GM12865 (cell line): ENCODE data around the gene S100A1.
"Not testable (repeated sequence)": the region's sequence is repeated elsewhere in the genome, so short reads cannot be mapped to it uniquely, and the experiment has no call there.

Experiments used
- DNase-seq: peaks from one replicate; pipeline ENCODE4 v3.0.0; 2010; ENCODE audit warnings: low read depth
- H3K4me3 ChIP-seq: 2 replicates; pipeline ENCODE4 v1.5.1; 2011; ENCODE audit warnings: mild to moderate bottlenecking, low read depth, low read length, control low read depth
- CTCF ChIP-seq: IDR thresholded peaks from 2 replicates; pipeline ENCODE4 v1.5.1; 2011; ENCODE audit warnings: low read length, control low read depth, low read depth, inconsistent platforms; ENCODE audit not compliant: insufficient read depth; ENCODE audit errors: missing control alignments

Gene S100A1

GRCh38 chr1:153636312-153636711, 8.1 kb downstream of the S100A1 start:
- no peak overlapping the region for H3K4me3 ChIP-seq
- no peak for TF ChIP-seq CTCF
- no peak for DNase-seq

- DNase-seq: no peak
- no peak overlapping the region for H3K4me3 ChIP-seq
- no peak for TF ChIP-seq CTCF
These were observed 10.0 kb downstream of the S100A1 start for GRCh38 chr1:153638261-153638660.

GRCh38 chr1:153639280-153639679, 11.0 kb downstream of the S100A1 start:
- TF ChIP-seq CTCF: no peak
- no peak overlapping the region for H3K4me3 ChIP-seq
- DNase-seq: no peak

- not testable (repeated sequence) for DNase-seq
These were observed 12.0 kb downstream of the S100A1 start for GRCh38 chr1:153640213-153640612.

GRCh38 chr1:153640861-153641260, 12.6 kb downstream of the S100A1 start:
- no peak overlapping the region for H3K4me3 ChIP-seq

More at GRCh38 chr1:153640213-153640612, 12.0 kb downstream of the S100A1 start:
- not testable (repeated sequence) for H3K4me3 ChIP-seq

GRCh38 chr1:153642161-153642560, 13.9 kb downstream of the S100A1 start:
- no peak overlapping the region for H3K4me3 ChIP-seq
- no peak for DNase-seq
- no peak for TF ChIP-seq CTCF

More at GRCh38 chr1:153640861-153641260, 12.6 kb downstream of the S100A1 start:
- DNase-seq: no peak
- no peak for TF ChIP-seq CTCF

- no peak for TF ChIP-seq CTCF
- DNase-seq: no peak
- no peak overlapping the region for H3K4me3 ChIP-seq
These were observed 14.9 kb downstream of the S100A1 start for GRCh38 chr1:153643100-153643499.
